ENCODE results near the gene CFAP77.

The CFAP77 gene

DNA sequence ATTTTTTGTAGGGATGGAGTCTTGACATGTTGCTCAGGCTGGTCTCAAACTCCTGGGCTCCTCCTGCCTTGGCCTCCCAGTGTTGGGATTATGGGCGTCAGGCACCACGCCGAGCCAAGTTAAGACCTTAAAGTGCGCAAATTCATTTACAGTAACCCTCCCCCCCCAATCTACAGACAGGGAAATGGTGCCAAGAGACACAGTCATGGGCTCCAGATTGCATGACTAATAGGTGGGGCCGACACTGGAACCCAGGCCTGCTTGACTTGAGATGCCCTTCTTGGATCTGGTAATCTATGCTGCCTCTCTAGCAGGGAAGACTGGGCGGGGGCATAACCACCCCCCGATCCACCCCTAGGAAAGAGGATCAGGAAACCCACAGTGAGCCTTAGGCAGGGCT, 22.9 kb upstream of the CFAP77 start:
- ChIA-PET CTCF (no interaction called here), POLR2A (interaction anchor here (0.7 kb wide), 1 partner anchor 1148 kb away, joined by 3 read pairs; no protein-coding TSS in a partner anchor)
- no peak for DNase-seq (ENCODE audit: low read depth, low spot score)
- TF ChIP-seq, protein P1, sequence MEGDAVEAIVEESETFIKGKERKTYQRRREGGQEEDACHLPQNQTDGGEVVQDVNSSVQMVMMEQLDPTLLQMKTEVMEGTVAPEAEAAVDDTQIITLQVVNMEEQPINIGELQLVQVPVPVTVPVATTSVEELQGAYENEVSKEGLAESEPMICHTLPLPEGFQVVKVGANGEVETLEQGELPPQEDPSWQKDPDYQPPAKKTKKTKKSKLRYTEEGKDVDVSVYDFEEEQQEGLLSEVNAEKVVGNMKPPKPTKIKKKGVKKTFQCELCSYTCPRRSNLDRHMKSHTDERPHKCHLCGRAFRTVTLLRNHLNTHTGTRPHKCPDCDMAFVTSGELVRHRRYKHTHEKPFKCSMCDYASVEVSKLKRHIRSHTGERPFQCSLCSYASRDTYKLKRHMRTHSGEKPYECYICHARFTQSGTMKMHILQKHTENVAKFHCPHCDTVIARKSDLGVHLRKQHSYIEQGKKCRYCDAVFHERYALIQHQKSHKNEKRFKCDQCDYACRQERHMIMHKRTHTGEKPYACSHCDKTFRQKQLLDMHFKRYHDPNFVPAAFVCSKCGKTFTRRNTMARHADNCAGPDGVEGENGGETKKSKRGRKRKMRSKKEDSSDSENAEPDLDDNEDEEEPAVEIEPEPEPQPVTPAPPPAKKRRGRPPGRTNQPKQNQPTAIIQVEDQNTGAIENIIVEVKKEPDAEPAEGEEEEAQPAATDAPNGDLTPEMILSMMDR (IDR thresholded peaks at IDR 0.05; ENCODE audit: insufficient read depth, low read length, missing control alignments), result no peak
- H3K4me3 ChIP-seq (ENCODE audit: low read depth, low read length), result no peak overlapping the region

DNA sequence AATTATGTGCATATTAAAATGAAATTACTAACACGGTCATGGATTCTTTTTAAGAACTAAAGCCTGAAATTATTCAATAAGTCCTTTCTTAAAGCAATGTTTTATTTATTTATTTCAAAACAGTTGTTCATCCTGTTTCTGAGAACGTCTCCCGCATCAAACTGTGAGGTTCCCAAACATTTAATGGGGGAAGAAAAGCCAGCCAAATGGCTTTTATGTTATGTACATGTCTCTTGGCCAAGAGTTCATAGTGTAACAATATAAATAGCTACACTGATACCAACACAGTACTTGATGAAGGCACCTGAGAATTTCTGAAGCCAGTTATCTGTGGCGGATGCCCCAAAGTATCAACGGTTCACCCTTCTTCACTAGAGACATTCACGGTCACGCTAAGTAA, 19.0 kb upstream of the CFAP77 start:
- DNase-seq (ENCODE audit: low read depth, low spot score), result no peak
- ChIA-PET POLR2A (no interaction called here), CTCF (no interaction called here)
- TF ChIP-seq, protein P1 (IDR thresholded peaks at IDR 0.05; ENCODE audit: insufficient read depth, low read length, missing control alignments), result no peak
- H3K4me3 ChIP-seq (ENCODE audit: low read depth, low read length), result no peak overlapping the region

DNA sequence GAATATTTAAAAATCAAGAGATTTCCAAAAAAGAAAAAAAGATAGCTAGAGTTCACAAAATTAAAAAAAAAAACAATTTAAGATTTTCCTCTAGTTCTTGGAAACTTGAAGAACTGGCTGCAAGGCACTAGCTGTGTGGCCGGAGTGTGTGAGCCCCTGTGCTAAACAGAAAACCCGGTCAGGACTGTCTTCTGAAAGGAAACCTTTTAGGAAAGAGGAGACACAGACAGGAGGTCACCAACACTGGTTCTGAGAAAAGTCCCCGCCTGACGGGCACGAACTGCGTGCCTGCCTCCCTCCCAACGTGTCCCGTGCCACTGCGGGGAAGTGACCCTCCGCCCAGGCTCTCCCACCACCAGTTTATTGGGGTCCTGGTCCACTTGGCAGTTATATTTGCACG, 18.6 kb upstream of the CFAP77 start:
- H3K4me3 ChIP-seq (ENCODE audit: low read depth, low read length), result no peak overlapping the region
- ChIA-PET POLR2A (no interaction called here), CTCF (no interaction called here)
- TF ChIP-seq, protein P1 (IDR thresholded peaks at IDR 0.05; ENCODE audit: insufficient read depth, low read length, missing control alignments), result no peak
- no peak for DNase-seq (ENCODE audit: low read depth, low spot score)

DNA sequence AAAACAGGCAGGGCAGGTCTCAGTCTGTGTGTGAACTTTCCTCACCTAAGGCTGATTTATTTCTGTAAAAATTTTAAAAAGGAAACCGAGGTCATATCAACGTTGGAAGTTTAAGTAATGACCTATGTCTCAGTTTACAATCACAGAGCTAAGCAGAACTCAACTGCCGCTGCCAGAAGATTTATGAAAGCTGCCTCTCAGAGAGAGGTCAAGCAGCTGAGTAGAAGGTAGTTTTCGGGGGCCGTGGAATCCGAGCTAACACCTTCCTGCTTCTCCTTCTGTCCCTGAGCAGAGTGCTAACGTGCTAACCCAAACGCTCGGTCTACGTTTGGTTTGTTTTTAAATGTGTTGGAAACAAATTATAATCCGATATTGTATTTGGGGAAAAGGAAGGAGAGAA, 14.5 kb upstream of the CFAP77 start:
- H3K4me3 ChIP-seq (ENCODE audit: low read depth, low read length), result no peak overlapping the region
- ChIA-PET CTCF (interaction anchor here (0.9 to 1.2 kb wide), 2 partner anchors 15 to 127 kb away, joined by 3 read pairs; no protein-coding TSS in a partner anchor), POLR2A (no interaction called here)
- TF ChIP-seq, protein P1 (IDR thresholded peaks at IDR 0.05; ENCODE audit: insufficient read depth, low read length, missing control alignments), result no peak
- DNase-seq (ENCODE audit: low read depth, low spot score), result no peak

DNA sequence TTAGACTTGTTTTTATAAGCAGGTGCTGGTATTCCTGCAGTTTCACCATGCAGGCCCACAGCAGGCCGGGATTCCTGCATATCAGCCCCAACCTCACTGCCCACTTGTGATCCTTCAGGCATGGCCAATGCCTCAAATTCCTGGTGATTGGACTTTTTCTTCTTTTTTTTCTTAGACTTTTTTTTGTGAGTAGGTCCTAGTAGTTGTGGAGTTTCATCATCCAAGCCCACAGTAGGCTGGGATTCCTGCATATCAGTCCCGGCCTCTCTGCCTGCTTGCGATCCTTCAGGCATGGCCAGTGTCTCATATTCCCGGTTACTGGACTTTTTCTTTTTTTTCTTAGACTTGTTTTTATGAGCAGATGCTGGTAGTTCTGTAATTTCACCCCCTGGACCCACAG, 8.2 kb upstream of the CFAP77 start:
- no peak overlapping the region for H3K4me3 ChIP-seq (ENCODE audit: low read depth, low read length)
- POLR2A ChIA-PET, result no interaction called here
- TF ChIP-seq, protein P1 (IDR thresholded peaks at IDR 0.05; ENCODE audit: insufficient read depth, low read length, missing control alignments), result no peak
- no peak for DNase-seq (ENCODE audit: low read depth, low spot score)
- CTCF ChIA-PET, result no interaction called here

DNA sequence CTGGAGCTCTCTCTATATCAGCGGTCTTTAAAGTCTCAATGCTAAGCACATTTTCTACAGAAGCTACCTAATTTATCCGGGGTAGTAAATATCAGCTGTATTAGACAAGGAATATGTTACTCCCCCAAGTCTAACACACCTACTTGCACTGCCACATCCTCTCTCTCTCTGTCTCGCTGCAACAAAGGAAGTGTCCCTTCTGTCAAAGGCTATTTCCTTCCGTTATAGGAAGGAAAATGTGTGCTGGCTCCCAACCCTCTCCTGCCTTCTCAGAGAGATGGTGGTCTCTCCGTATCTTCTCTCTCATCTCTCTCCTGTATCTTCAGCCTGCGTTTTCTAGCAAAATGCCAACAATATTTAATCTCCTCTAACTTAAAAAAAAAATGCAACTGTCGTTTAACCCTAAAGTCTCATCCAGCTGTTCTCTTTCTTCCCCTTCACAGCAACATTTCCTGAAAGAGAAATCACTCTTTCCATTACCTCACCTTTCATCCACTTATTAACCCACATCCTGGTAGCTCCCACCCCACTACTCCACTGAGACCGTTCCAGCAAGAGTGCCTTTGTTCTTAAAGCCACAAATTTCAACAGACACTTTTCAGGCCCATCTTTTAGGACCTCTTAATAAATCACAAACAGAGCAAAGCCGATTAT, 5.7 kb upstream of the CFAP77 start:
- TF ChIP-seq, protein P1 (IDR thresholded peaks at IDR 0.05; ENCODE audit: insufficient read depth, low read length, missing control alignments), result no peak
- ChIA-PET CTCF (no interaction called here), POLR2A (no interaction called here)
- DNase-seq (ENCODE audit: low read depth, low spot score), result no peak
- H3K4me3 ChIP-seq (ENCODE audit: low read depth, low read length), result no peak overlapping the region; the same call in 1 of the 2 replicates

All from AG04449 (cell line).